Measurements from ENCODE around the gene MYO15B. TPM values are rescaled to one million over a fixed set of nuclear protein-coding genes. Genes with fewer than 3 reads are reported as not detected.

Gene MYO15B
- total RNA-seq, 1 donor from 2014 or later = 5.4 TPM

GRCh38 chr17:75571197-75571884, 16.3 kb upstream of the MYO15B start:
- no peak overlapping the region for H3K4me3 ChIP-seq (ENCODE audit: low read depth, low read length)
- no peak for DNase-seq (ENCODE audit: low read depth)
- TF ChIP-seq CTCF (conservative IDR thresholded peaks at IDR 0.05; ENCODE audit: low read depth, low read length) = no peak

DNA sequence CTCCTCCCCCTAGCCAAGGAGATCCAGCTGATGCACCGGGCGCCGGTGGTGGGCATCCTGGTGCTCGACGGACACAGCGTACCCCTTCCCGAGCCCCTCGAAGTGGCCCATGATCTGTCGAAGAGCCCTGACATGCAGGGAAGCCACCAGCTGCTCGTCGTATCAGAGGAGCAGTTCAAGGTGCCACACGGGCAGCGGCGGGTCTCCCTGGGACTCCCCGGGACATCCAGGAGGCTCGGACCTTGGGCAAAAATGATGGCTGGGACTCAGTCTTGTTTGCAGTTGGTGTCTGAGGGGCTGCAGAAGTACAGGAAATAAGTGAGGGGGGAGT, 15.8 kb upstream of the MYO15B start:
- no peak overlapping the region for H3K4me3 ChIP-seq (ENCODE audit: low read depth, low read length)
- no peak for TF ChIP-seq CTCF (conservative IDR thresholded peaks at IDR 0.05; ENCODE audit: low read depth, low read length)
- no peak for DNase-seq (ENCODE audit: low read depth)

GRCh38 chr17:75572713-75573539, 14.7 kb upstream of the MYO15B start:
- no peak for DNase-seq (ENCODE audit: low read depth)
- H3K4me3 ChIP-seq (ENCODE audit: low read depth, low read length) = no peak overlapping the region
- no peak for TF ChIP-seq CTCF (conservative IDR thresholded peaks at IDR 0.05; ENCODE audit: low read depth, low read length)

- DNase-seq (ENCODE audit: low read depth) = no peak
Measured at GRCh38 chr17:75573540-75573957, 14.1 kb upstream of the MYO15B start.

DNA sequence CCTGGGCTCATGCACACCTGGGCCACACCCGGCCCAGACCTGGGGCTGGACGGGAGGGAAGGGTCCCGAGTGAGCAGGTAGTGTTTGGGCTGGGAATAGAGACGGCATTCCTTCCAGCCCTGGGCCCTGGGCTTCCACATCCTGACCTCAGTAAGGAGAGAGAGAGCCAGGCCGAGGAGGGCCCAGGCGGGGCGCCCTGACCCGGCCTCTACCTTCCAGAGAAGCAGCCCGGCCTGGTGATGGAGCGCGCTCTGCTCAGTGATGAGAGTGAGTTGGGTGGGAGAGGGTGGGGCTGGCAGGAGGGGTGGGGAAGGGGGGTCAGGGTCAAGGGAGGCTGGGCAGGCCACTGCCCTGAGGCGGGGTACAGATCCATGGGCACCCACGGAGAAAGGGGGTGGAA, 13.6 kb upstream of the MYO15B start:
- TF ChIP-seq CTCF (conservative IDR thresholded peaks at IDR 0.05; ENCODE audit: low read depth, low read length) = no peak
- H3K4me3 ChIP-seq (ENCODE audit: low read depth, low read length) = no peak overlapping the region
- no peak for DNase-seq (ENCODE audit: low read depth)

More at GRCh38 chr17:75573540-75573957, 14.1 kb upstream of the MYO15B start:
- no peak overlapping the region for H3K4me3 ChIP-seq (ENCODE audit: low read depth, low read length)
- TF ChIP-seq CTCF (conservative IDR thresholded peaks at IDR 0.05; ENCODE audit: low read depth, low read length) = no peak

DNA sequence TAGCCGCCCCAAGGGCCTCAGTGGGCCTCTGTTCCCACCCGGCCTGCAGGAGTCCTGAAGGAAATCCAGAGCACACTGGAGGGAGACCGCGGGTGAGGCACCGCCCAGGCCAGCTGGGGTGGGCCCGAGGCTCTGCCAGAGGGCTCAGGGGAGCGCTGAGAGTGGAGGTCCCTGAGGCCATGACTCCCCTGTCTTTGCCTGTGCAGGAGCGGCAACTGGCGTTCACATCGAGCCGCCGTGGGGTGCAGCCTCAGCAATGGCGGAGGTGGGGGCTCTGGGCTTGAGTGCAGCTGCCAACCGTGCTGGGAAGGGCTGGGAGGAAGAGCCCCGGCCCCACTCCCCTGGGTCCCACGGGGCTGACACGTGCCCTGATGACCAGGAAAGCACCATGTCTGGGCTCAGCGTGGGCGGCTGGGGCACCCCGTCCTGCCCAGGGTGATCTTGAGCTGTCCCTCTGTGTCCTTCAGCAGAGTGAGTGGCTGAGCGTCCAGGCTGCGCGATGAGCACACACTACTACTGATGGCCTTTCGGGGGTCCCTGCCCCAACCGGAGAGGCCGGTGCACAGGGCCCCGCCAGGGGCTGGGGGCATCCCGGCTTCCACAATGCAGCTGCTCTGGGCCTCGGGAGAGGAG, 13.1 kb upstream of the MYO15B start:
- no peak for DNase-seq (ENCODE audit: low read depth)
- TF ChIP-seq CTCF (conservative IDR thresholded peaks at IDR 0.05; ENCODE audit: low read depth, low read length) = no peak

More for the DNA sequence above, 13.1 kb upstream of the MYO15B start:
- no peak overlapping the region for H3K4me3 ChIP-seq (ENCODE audit: low read depth, low read length)

Data from epithelial cell of proximal tubule (primary cell).